VCaP (cell line): Measurements from ENCODE around the gene CCDC30.

Source experiments
- H3K27ac ChIP-seq: fragments of 450-650 bp; 2 replicates; pipeline ENCODE4 v1.5.1; 2017
- CTCF ChIP-seq: fragments of 450-650 bp; conservative IDR thresholded peaks from 2 replicates; pipeline ENCODE4 v1.5.1; 2017; ENCODE audit warnings: mild to moderate bottlenecking, moderate library complexity

CCDC30 gene

GRCh38 chr1:42529724-42530181, 66.7 kb downstream of the CCDC30 start:
- H3K27ac ChIP-seq = no peak overlapping the region
- no peak for TF ChIP-seq CTCF

GRCh38 chr1:42531043-42531442, 68.0 kb downstream of the CCDC30 start:
- no peak overlapping the region for H3K27ac ChIP-seq
- no peak for TF ChIP-seq CTCF

GRCh38 chr1:42533101-42533863, 70.2 kb downstream of the CCDC30 start:
- H3K27ac ChIP-seq = no peak overlapping the region
- no peak for TF ChIP-seq CTCF

- H3K27ac ChIP-seq = no peak overlapping the region
- TF ChIP-seq CTCF = no peak
These were observed 78.0 kb downstream of the CCDC30 start for GRCh38 chr1:42541104-42541503.

- no peak for TF ChIP-seq CTCF
- H3K27ac ChIP-seq = no peak overlapping the region
These were observed 88.1 kb downstream of the CCDC30 start for GRCh38 chr1:42551180-42551579.

- TF ChIP-seq CTCF = no peak
- H3K27ac ChIP-seq = no peak overlapping the region
These were observed 88.5 kb downstream of the CCDC30 start for GRCh38 chr1:42551590-42551989.

GRCh38 chr1:42552636-42553035, 89.5 kb downstream of the CCDC30 start:
- TF ChIP-seq CTCF = no peak
- H3K27ac ChIP-seq = no peak overlapping the region
